SK-N-SH (cell line): ENCODE results near the gene LRRK2. TPM values are rescaled to one million over a fixed set of nuclear protein-coding genes. Genes with fewer than 3 reads are reported as not detected.
"Not testable (repeated sequence)": the region's sequence is repeated elsewhere in the genome, so short reads cannot be mapped to it uniquely, and the experiment has no call there.

ENCODE experiments used
- CTCF ChIA-PET: fragments of 300-600, 350-600 bp; formaldehyde crosslinking; extraction: SDS; loops from one replicate; lab custom pipeline; 2021; lab: Yijun Ruan, JAX
- POLR2A ChIA-PET: fragments of 350-600 bp; sonication (Branson Sonifier 250); formaldehyde crosslinking; extraction: SDS; loops from one replicate; lab custom pipeline; 2020; ENCODE audit warnings: antibody characterized with exemption, inconsistent platforms; lab: Yijun Ruan, JAX
- DNase-seq: peaks from one replicate; pipeline ENCODE4 v3.0.0; 2012
- H2AFZ ChIP-seq: fragments of 200-600 bp; sonication (generic); 2 replicates; pipeline ENCODE4 v1.8.1; 2016; ENCODE audit warnings: antibody characterized with exemption, mild to moderate bottlenecking, low read depth
- H3F3A ChIP-seq: fragments of 200-600 bp; sonication (generic); replicated peaks from 2 replicates; pipeline ENCODE3; 2016; ENCODE audit warnings: antibody characterized with exemption, mild to moderate bottlenecking; ENCODE audit not compliant: insufficient read depth
- H3K27ac ChIP-seq, 2 experiments: fragments of 200-500 bp in 1 of 2; fragments of 200-600 bp in 1 of 2; sonication (Bioruptor generic) in 1 of 2; sonication (generic), shearing (Covaris generic) in 1 of 2; 2 replicates each; pipeline versions ENCODE4 v1.5.1 to v1.6.1; 2014 to 2016; ENCODE audit warnings: low read depth in 2 of 2, inconsistent platforms in 1 of 2, low read length in 1 of 2, mild to moderate bottlenecking in 1 of 2, mixed read lengths in 1 of 2
- H3K27me3 ChIP-seq: fragments of 200-600 bp; sonication (generic), shearing (Covaris generic); 2 replicates; pipeline ENCODE4 v1.6.1; 2016; ENCODE audit warnings: mixed run types; ENCODE audit not compliant: insufficient read depth
- H3K36me3 ChIP-seq, 2 experiments: fragments of 200-500 bp in 1 of 2; fragments of 200-600 bp in 1 of 2; sonication (Bioruptor generic) in 1 of 2; sonication (generic) in 1 of 2; replicated peaks in 1 of 2; 2 replicates each; pipeline versions ENCODE3 to v1.5.1; 2014 to 2016; ENCODE audit warnings: low read length in 1 of 2, mild to moderate bottlenecking in 1 of 2; ENCODE audit not compliant: insufficient read depth in 2 of 2, control insufficient read depth in 1 of 2
- H3K4me1 ChIP-seq, 2 experiments: fragments of 200-500 bp in 1 of 2; fragments of 200-600 bp in 1 of 2; sonication (Bioruptor generic) in 1 of 2; sonication (generic), shearing (Covaris generic) in 1 of 2; 2 replicates each; pipeline versions ENCODE4 v1.5.1 to v1.6.1; 2014 to 2016; ENCODE audit warnings: low read depth in 1 of 2, low read length in 1 of 2, mixed run types in 1 of 2; ENCODE audit not compliant: insufficient read depth in 2 of 2, control insufficient read depth in 1 of 2
- H3K4me2 ChIP-seq: fragments of 200-600 bp; sonication (generic), shearing (Covaris generic); 2 replicates; pipeline ENCODE4 v1.6.1; 2017; ENCODE audit warnings: mixed run types
- H3K4me3 ChIP-seq, 2 experiments: fragments of 200-500 bp in 1 of 2; fragments of 200-600 bp in 1 of 2; sonication (Bioruptor generic) in 1 of 2; sonication (generic), shearing (Covaris generic) in 1 of 2; 2 replicates each; pipeline versions ENCODE4 v1.5.1 to v1.8.1; 2014 to 2016; ENCODE audit warnings: low read depth in 2 of 2, inconsistent platforms in 1 of 2, low read length in 1 of 2, mild to moderate bottlenecking in 1 of 2, mixed read lengths in 1 of 2, moderate library complexity in 1 of 2
- H3K79me2 ChIP-seq: fragments of 200-600 bp; sonication (generic); 2 replicates; pipeline ENCODE4 v1.8.1; 2017; ENCODE audit warnings: mild to moderate bottlenecking; ENCODE audit not compliant: insufficient read depth
- H3K9ac ChIP-seq: fragments of 200-600 bp; sonication (generic); 2 replicates; pipeline ENCODE4 v1.6.1; 2017; ENCODE audit warnings: mixed run types
- H3K9me2 ChIP-seq: fragments of 200-600 bp; sonication (generic); 2 replicates; pipeline ENCODE4 v1.6.1; 2017; ENCODE audit warnings: mixed run types
- H3K9me3 ChIP-seq: fragments of 200-600 bp; sonication (generic); 2 replicates; pipeline ENCODE4 v1.6.1; 2017; ENCODE audit warnings: mixed run types, mild to moderate bottlenecking, moderate library complexity
- H4K20me1 ChIP-seq: fragments of 200-600 bp; sonication (generic); 2 replicates; pipeline ENCODE4 v1.6.1; 2017; ENCODE audit warnings: mild to moderate bottlenecking, mixed run types; ENCODE audit not compliant: insufficient read depth
- EP300 ChIP-seq, 2 experiments: IDR thresholded peaks; 2 replicates each; pipeline versions ENCODE4 v1.4.0 to v1.6.1; 2012; ENCODE audit warnings: borderline replicate concordance in 1 of 2, low read depth in 1 of 2, low read length in 1 of 2
- EZH2phosphoT487 ChIP-seq: fragments of 200-600 bp; sonication (generic); IDR thresholded peaks from 2 replicates; pipeline ENCODE4 v1.6.1; 2017; ENCODE audit warnings: low read depth, mixed run types, mild to moderate bottlenecking, antibody characterized with exemption, moderate library complexity, borderline replicate concordance
- FOSL2 ChIP-seq: IDR thresholded peaks from 2 replicates; pipeline ENCODE4 v1.4.0; 2012; ENCODE audit warnings: low read depth, mild to moderate bottlenecking, moderate library complexity, borderline replicate concordance
- FOXJ3 ChIP-seq: sonication (generic); formaldehyde crosslinking; IDR thresholded peaks from 2 replicates; pipeline ENCODE4 v1.5.1; 2020; ENCODE audit warnings: mild to moderate bottlenecking, missing genetic modification reagents
- JUND ChIP-seq: IDR thresholded peaks from 2 replicates; pipeline ENCODE4 v1.4.0; 2012
- NFIC ChIP-seq: IDR thresholded peaks from 2 replicates; pipeline ENCODE4 v1.4.0; 2012; ENCODE audit warnings: borderline replicate concordance
- NRF1 ChIP-seq: IDR thresholded peaks from 2 replicates; pipeline ENCODE4 v1.6.1; 2012; ENCODE audit warnings: low read depth, mild to moderate bottlenecking, low read length
- RCOR1 ChIP-seq: fragments of 150-350 bp; IDR thresholded peaks from 2 replicates; pipeline ENCODE4 v1.6.1; 2017; ENCODE audit warnings: antibody characterized with exemption, low read length
- RFX5 ChIP-seq: IDR thresholded peaks from 2 replicates; pipeline ENCODE4 v1.6.1; 2012; ENCODE audit warnings: mild to moderate bottlenecking, improper control_type of control experiment, low read length
- RXRA ChIP-seq: IDR thresholded peaks from 2 replicates; pipeline ENCODE4 v1.4.0; 2012; ENCODE audit warnings: low read depth, mild to moderate bottlenecking, borderline replicate concordance
- SIN3A ChIP-seq: IDR thresholded peaks from 2 replicates; pipeline ENCODE4 v1.6.1; 2012; ENCODE audit warnings: low read depth, mild to moderate bottlenecking, low read length, moderate library complexity, borderline replicate concordance
- SMC3 ChIP-seq: IDR thresholded peaks from 2 replicates; pipeline ENCODE4 v1.6.1; 2012; ENCODE audit warnings: low read depth, low read length, improper control_type of control experiment
- YY1 ChIP-seq: IDR thresholded peaks from 2 replicates; pipeline ENCODE4 v1.4.0; 2012; ENCODE audit warnings: low read depth, mild to moderate bottlenecking
- WGBS: methylation state at CpG from one replicate; pipeline ENCODE4 v1.1.6; 2017; ENCODE audit warnings: low lambda C conversion rate; 5-methylcytosine and 5-hydroxymethylcytosine counted together
- polyA plus RNA-seq, 3 experiments: library from polyadenylated mRNA; depleted of rRNA; stranded (reverse); fragments of >200 nt; gene quantifications; 2 replicates each; pipeline ENCODE4 v1.2.3, GENCODE V29; 2012
- TF ChIP-seq, protein P1 (sequence below): IDR thresholded peaks from 2 replicates; pipeline ENCODE4 v1.4.0; 2012; ENCODE audit warnings: low read depth, borderline replicate concordance
- TF ChIP-seq, protein P2 (sequence below): fragments of 200-600 bp; sonication (generic); IDR thresholded peaks from 2 replicates; pipeline ENCODE4 v1.6.1; 2017; ENCODE audit warnings: antibody characterized with exemption, mild to moderate bottlenecking, moderate library complexity
- TF ChIP-seq, protein P3 (sequence below): IDR thresholded peaks from 2 replicates; pipeline ENCODE4 v1.6.1; 2012; ENCODE audit warnings: mild to moderate bottlenecking, low read depth, low read length, moderate library complexity

The LRRK2 gene
- polyA plus RNA-seq, 1 of the 3 experiments (the other 2 are of a cell fraction) = 0.08 TPM

DNA sequence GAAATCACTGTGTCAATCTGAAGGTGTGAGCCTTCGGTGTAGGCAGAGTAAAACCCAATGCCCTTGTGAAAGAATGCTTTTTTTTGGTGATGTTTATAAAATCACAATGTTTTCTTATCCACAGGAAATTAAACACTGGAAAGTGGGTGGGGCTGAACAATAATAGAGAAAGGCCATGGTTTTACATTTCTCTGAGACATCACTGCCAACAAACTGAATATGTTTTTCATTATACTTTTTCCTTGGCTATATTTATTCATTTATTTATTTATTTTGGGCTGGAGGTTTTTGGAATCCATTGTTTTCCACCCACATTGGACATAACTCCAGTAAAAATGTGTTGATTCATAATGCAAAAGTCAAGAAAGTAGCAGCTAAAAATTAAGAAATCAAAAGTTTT lies 16.9 kb downstream of the LRRK2 start:
- Histone ChIP-seq H3K9me3 (no peaks in the 10 kb centered on the region), H3K4me3 (no peak overlapping the region), H2AFZ (no peak overlapping the region), H3K36me3 (no peaks in the 10 kb centered on the region), H3K79me2 (no peaks in the 10 kb centered on the region), H3K9me2 (no peaks in the 10 kb centered on the region), H3K4me2 (no peak overlapping the region), H3K4me1 (no peaks in the 10 kb centered on the region; a peak in 2 of 4 replicates), H3F3A (no peaks in the 10 kb centered on the region), H3K27me3 (no peaks in the 10 kb centered on the region), H3K9ac (no peak overlapping the region), H3K27ac (no peak overlapping the region), H4K20me1 (no peaks in the 10 kb centered on the region)
- TF ChIP-seq EP300 (IDR thresholded peaks at IDR 0.05; ENCODE audit: borderline replicate concordance in 1 of 2, low read depth in 1 of 2, low read length in 1 of 2) (no peak), YY1 (no peak), SMC3 (no peak), NFIC (no peak), SIN3A (no peak), EZH2phosphoT487 (no peak), RCOR1 (no peak), FOSL2 (no peak), RXRA (no peak)
- TF ChIP-seq, protein P1, sequence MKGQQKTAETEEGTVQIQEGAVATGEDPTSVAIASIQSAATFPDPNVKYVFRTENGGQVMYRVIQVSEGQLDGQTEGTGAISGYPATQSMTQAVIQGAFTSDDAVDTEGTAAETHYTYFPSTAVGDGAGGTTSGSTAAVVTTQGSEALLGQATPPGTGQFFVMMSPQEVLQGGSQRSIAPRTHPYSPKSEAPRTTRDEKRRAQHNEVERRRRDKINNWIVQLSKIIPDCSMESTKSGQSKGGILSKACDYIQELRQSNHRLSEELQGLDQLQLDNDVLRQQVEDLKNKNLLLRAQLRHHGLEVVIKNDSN = no peak
- no peak for DNase-seq
- POLR2A ChIA-PET = no interaction called here
- WGBS = 63% methylated on average over 1 of the region's 1 CpG
- CTCF ChIA-PET = interaction anchor here (0.6 kb wide), 2 partner anchors 17 to 89 kb away, joined by 3 read pairs; partner anchors contain the start of gene LRRK2

DNA sequence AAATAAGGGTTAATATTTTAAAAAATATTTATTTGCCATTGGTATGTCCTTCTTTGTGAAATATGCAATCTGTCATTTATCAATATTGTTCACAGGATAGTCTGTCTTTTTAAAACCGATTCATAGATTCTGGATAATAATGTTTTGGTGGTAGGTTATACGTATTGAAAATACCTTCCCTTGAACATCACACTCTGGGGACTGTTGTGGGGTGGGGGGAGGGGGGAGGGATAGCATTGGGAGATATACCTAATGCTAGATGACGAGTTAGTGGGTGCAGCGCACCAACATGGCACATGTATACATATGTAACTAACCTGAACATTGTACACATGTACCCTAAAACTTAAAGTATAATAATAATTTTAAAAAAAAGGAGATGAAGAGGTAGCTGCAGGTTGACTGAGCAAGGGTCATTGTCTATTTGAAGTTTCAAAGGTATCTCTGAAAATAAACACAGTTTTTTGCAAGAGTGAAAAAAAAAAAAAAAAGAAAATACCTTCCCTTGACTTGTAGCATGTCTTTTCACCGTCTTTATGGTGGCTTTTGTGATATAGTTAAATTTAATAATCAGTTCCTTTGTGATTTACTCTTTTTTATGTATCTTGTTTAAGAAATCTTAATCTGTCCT lies 19.8 kb downstream of the LRRK2 start:
- H3K9me2 ChIP-seq, DNase-seq, H4K20me1 ChIP-seq, H3K4me1 ChIP-seq, H3K4me3 ChIP-seq, H3K36me3 ChIP-seq, H2AFZ ChIP-seq, H3K79me2 ChIP-seq, H3K9ac ChIP-seq, H3K9me3 ChIP-seq, H3K27ac ChIP-seq, POLR2A ChIA-PET, H3K27me3 ChIP-seq, H3F3A ChIP-seq, H3K4me2 ChIP-seq: not testable (repeated sequence)
- CTCF ChIA-PET = interaction anchor here (1.5 kb wide), 1 partner anchor 11 kb away, joined by 3 read pairs; no protein-coding TSS in a partner anchor
- WGBS = 59% methylated on average over 5 of the region's 5 CpGs

DNA sequence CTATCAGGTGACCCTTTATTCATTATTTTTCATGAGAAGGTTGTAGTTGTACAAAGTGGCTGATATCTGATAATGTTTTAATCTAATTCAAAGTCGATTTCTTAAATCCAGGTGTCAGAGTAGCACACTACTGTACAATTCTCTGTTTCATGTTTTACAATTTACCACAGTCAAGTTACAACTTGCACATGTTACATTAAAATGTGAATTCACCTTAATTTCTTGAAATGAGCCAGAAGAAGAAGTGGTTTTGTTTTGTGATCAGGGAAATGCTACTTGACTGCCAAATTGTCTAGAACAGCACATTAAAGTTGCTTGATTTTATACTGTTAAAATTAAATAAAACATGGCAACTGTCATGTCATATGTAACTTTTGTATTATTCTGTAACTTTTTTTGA lies 23.2 kb downstream of the LRRK2 start:
- H3K27me3 ChIP-seq = no peaks in the 10 kb centered on the region
- H3K79me2 ChIP-seq = no peaks in the 10 kb centered on the region
- H3K4me1 ChIP-seq = no peaks in the 10 kb centered on the region; a peak in 1 of 4 replicates
- no peak overlapping the region; the same call in 1 of the 2 replicates for H2AFZ ChIP-seq
- H3K9ac ChIP-seq = no peak overlapping the region
- no peak overlapping the region for H3K4me2 ChIP-seq
- no peaks in the 10 kb centered on the region for H4K20me1 ChIP-seq
- ChIA-PET POLR2A (no interaction called here), CTCF (no interaction called here)
- H3K4me3 ChIP-seq = no peak overlapping the region
- DNase-seq = no peak
- H3K9me3 ChIP-seq = no peaks in the 10 kb centered on the region
- WGBS = 17% methylated on average over 1 of the region's 1 CpG
- H3K9me2 ChIP-seq = no peaks in the 10 kb centered on the region
- H3K36me3 ChIP-seq = no peaks in the 10 kb centered on the region
- no peaks in the 10 kb centered on the region for H3F3A ChIP-seq
- no peak overlapping the region for H3K27ac ChIP-seq
- TF ChIP-seq JUND = no peak
- no peak for TF ChIP-seq FOXJ3 (CRISPR knock-in tag)
- no peak for TF ChIP-seq NRF1
- no peak for TF ChIP-seq RFX5
- TF ChIP-seq, protein P2, sequence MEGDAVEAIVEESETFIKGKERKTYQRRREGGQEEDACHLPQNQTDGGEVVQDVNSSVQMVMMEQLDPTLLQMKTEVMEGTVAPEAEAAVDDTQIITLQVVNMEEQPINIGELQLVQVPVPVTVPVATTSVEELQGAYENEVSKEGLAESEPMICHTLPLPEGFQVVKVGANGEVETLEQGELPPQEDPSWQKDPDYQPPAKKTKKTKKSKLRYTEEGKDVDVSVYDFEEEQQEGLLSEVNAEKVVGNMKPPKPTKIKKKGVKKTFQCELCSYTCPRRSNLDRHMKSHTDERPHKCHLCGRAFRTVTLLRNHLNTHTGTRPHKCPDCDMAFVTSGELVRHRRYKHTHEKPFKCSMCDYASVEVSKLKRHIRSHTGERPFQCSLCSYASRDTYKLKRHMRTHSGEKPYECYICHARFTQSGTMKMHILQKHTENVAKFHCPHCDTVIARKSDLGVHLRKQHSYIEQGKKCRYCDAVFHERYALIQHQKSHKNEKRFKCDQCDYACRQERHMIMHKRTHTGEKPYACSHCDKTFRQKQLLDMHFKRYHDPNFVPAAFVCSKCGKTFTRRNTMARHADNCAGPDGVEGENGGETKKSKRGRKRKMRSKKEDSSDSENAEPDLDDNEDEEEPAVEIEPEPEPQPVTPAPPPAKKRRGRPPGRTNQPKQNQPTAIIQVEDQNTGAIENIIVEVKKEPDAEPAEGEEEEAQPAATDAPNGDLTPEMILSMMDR = no peak
- TF ChIP-seq, protein P3, sequence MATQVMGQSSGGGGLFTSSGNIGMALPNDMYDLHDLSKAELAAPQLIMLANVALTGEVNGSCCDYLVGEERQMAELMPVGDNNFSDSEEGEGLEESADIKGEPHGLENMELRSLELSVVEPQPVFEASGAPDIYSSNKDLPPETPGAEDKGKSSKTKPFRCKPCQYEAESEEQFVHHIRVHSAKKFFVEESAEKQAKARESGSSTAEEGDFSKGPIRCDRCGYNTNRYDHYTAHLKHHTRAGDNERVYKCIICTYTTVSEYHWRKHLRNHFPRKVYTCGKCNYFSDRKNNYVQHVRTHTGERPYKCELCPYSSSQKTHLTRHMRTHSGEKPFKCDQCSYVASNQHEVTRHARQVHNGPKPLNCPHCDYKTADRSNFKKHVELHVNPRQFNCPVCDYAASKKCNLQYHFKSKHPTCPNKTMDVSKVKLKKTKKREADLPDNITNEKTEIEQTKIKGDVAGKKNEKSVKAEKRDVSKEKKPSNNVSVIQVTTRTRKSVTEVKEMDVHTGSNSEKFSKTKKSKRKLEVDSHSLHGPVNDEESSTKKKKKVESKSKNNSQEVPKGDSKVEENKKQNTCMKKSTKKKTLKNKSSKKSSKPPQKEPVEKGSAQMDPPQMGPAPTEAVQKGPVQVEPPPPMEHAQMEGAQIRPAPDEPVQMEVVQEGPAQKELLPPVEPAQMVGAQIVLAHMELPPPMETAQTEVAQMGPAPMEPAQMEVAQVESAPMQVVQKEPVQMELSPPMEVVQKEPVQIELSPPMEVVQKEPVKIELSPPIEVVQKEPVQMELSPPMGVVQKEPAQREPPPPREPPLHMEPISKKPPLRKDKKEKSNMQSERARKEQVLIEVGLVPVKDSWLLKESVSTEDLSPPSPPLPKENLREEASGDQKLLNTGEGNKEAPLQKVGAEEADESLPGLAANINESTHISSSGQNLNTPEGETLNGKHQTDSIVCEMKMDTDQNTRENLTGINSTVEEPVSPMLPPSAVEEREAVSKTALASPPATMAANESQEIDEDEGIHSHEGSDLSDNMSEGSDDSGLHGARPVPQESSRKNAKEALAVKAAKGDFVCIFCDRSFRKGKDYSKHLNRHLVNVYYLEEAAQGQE = no peak
